Jurkat, Clone E6-1 (cell line): Measurements from ENCODE around the gene MAP1A. TPM values are rescaled to one million over a fixed set of nuclear protein-coding genes. Genes with fewer than 3 reads are reported as not detected.
A peak's percentile ranks its signal among the peaks of the same experiment; 100 is the strongest.

ENCODE experiments used
- DNase-seq: peaks from one replicate; pipeline ENCODE4 v3.0.0-alpha.2; 2011; ENCODE audit warnings: low read depth, low spot score
- H3K4me3 ChIP-seq: 2 replicates; pipeline ENCODE4 v1.5.1; 2011; ENCODE audit warnings: mild to moderate bottlenecking, low read length, control low read depth, moderate library complexity
- polyA plus RNA-seq: library from polyadenylated mRNA; unstranded; fragments of >200 nt; gene quantifications from one replicate; pipeline ENCODE4 v1.2.1, GENCODE V29; 2012; ENCODE audit warnings: missing spikeins; ENCODE audit not compliant: insufficient read length, insufficient read depth

MAP1A gene
- polyA plus RNA-seq: 24.8 TPM

GRCh38 chr15:43517354-43518196 lies at the start of gene MAP1A:
TSS of gene MAP1A (plus strand) at chr15:43517608. CDS start at chr15:43521474, 3,866 bp downstream.
- DNase-seq: peak; percentile 74
- H3K4me3 ChIP-seq: peak within 1 kb of the TSS; percentile 96

- no peak for DNase-seq
These were observed 47.5 kb upstream of the MAP1A start for GRCh38 chr15:43469867-43470266.

GRCh38 chr15:43471975-43472374 lies 45.4 kb upstream of the MAP1A start:
- no peak overlapping the region for H3K4me3 ChIP-seq
- DNase-seq: no peak

More at GRCh38 chr15:43469867-43470266, 47.5 kb upstream of the MAP1A start:
- no peak overlapping the region for H3K4me3 ChIP-seq

- H3K4me3 ChIP-seq: no peak overlapping the region
- no peak for DNase-seq
These were observed 43.5 kb upstream of the MAP1A start for GRCh38 chr15:43473885-43474284.

- DNase-seq: peak; percentile 31
- no peak overlapping the region for H3K4me3 ChIP-seq
These were observed 33.9 kb upstream of the MAP1A start for GRCh38 chr15:43483297-43484128.

- no peak overlapping the region for H3K4me3 ChIP-seq
- no peak for DNase-seq
These were observed 33.0 kb upstream of the MAP1A start for GRCh38 chr15:43484455-43484854.

GRCh38 chr15:43487271-43487895 lies 30.0 kb upstream of the MAP1A start:
- no peak for DNase-seq
- no peak overlapping the region for H3K4me3 ChIP-seq

GRCh38 chr15:43488790-43489189 lies 28.6 kb upstream of the MAP1A start:
- H3K4me3 ChIP-seq: no peak overlapping the region
- DNase-seq: no peak

- DNase-seq: peak; percentile 69
- no peak overlapping the region for H3K4me3 ChIP-seq
These were observed 28.2 kb upstream of the MAP1A start for GRCh38 chr15:43489191-43489590.

- no peak for DNase-seq
These were observed 25.1 kb upstream of the MAP1A start for GRCh38 chr15:43492266-43492665.

GRCh38 chr15:43492673-43493601 lies 24.5 kb upstream of the MAP1A start, which contains the start of gene TP53BP1:
TSS of gene TP53BP1 (minus strand) at chr15:43493156. CDS start at chr15:43493043, 113 bp downstream.
- peak within 1 kb of the TSS; percentile 89 for H3K4me3 ChIP-seq
- peak; percentile 91 for DNase-seq

More at GRCh38 chr15:43492266-43492665, 25.1 kb upstream of the MAP1A start:
- peak overlapping the region; percentile 89 for H3K4me3 ChIP-seq

GRCh38 chr15:43493703-43494472 lies 23.5 kb upstream of the MAP1A start:
- H3K4me3 ChIP-seq: peak overlapping the region; percentile 89
- DNase-seq: no peak

- no peak overlapping the region for H3K4me3 ChIP-seq
- DNase-seq: no peak
These were observed 18.4 kb upstream of the MAP1A start for GRCh38 chr15:43498990-43499389.

GRCh38 chr15:43499635-43500034 lies 17.8 kb upstream of the MAP1A start:
- no peak overlapping the region for H3K4me3 ChIP-seq
- DNase-seq: no peak

- no peak for DNase-seq
These were observed 11.7 kb upstream of the MAP1A start for GRCh38 chr15:43505738-43506137.

GRCh38 chr15:43508421-43508820 lies 9.0 kb upstream of the MAP1A start:
- H3K4me3 ChIP-seq: no peak overlapping the region
- DNase-seq: no peak

More at GRCh38 chr15:43505738-43506137, 11.7 kb upstream of the MAP1A start:
- no peak overlapping the region for H3K4me3 ChIP-seq

- no peak for DNase-seq
- no peak overlapping the region for H3K4me3 ChIP-seq
These were observed 8.3 kb upstream of the MAP1A start for GRCh38 chr15:43508991-43509659.
